ENCODE results near the gene MECP2.

MECP2 gene

DNA sequence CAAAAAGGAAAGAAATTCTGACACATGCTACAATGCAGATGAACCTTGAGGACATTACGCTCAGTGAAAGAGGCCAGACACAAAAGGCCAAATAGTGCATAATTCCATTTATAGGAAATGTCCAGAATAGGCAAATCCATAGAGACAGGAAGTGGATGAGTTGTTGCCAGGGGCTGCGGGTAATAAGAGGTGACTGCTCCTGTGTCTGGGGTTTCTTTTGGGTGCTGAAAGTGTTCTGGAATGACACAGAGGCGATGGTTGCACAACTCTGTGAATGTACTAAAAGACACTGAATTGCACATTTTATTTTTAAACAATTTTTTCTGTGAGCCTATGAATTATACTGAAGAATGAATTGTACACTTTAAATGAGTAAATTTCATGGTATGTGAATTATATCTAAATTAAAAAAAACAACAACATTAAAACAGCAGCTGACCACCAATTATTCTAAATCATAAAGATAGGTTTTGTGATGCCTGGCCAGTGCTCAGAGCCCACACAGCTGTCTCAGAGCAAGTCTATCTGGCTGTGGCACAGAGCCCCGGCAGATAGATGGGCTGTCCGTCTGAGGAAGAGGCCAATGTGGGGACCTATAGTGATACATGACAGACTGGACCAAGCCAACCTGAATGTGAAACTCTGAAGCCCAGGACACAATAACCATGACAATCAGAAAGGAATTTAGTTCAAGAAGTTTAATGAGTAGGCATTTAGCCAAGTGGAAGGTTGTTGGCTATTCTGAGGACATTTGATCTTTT lies 54.3 kb downstream of the MECP2 start:
- Mint-ChIP-seq H3K36me3 (peaks cover 9% of the 10 kb centered on the region), H3K27ac (no peak overlapping the region), H3K4me3 (no peak overlapping the region), H3K4me1 (peaks cover 19% of the 10 kb centered on the region), H3K27me3 (no peaks in the 10 kb centered on the region), H3K9me3 (no peaks in the 10 kb centered on the region)
- DNase-seq (ENCODE audit: low spot score in 2 of 2) = no peak
- ATAC-seq (ENCODE audit: low read depth) = no peak

DNA sequence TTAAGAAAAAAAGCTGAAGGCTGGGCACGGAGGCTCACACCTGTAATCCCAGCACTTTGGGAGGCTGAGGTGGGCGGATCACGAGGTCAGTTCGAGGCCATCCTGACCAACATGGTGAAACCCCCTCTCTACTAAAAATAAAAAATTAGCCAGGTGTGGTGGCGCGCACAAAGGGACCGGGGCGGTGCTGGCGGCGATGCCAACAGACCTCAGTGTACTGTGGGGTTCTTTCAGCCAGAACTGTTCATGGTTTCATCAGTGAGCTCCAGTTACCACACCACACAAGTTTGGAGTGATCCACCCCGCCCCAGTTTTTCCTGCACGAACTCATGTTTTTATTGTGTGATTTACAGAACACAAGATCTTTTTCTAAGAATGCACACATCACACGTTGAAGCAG lies 56.7 kb downstream of the MECP2 start:
- H3K4me1 Mint-ChIP-seq = peaks cover 20% of the 10 kb centered on the region
- no peak for DNase-seq (ENCODE audit: low spot score in 2 of 2)
- peak overlapping the region; percentile 24 for H3K4me3 Mint-ChIP-seq
- peak; percentile 57 for ATAC-seq (ENCODE audit: low read depth)
- peaks cover 3% of the 10 kb centered on the region for H3K36me3 Mint-ChIP-seq
- no peaks in the 10 kb centered on the region for H3K9me3 Mint-ChIP-seq
- peak overlapping the region; percentile 73 for H3K27ac Mint-ChIP-seq
- H3K27me3 Mint-ChIP-seq = no peaks in the 10 kb centered on the region

GRCh38 chrX:154040307-154040756 lies 57.2 kb downstream of the MECP2 start:
- no peak for DNase-seq (ENCODE audit: low spot score in 2 of 2)

GRCh38 chrX:154039577-154039976 lies 57.9 kb downstream of the MECP2 start:
- Mint-ChIP-seq H3K4me3 (no peak overlapping the region), H3K9me3 (no peaks in the 10 kb centered on the region), H3K36me3 (peaks cover 3% of the 10 kb centered on the region), H3K4me1 (peaks cover 20% of the 10 kb centered on the region), H3K27me3 (no peaks in the 10 kb centered on the region), H3K27ac (no peak overlapping the region)
- no peak for DNase-seq (ENCODE audit: low spot score in 2 of 2)
- no peak for ATAC-seq (ENCODE audit: low read depth)

More at GRCh38 chrX:154040307-154040756, 57.2 kb downstream of the MECP2 start:
- Mint-ChIP-seq H3K4me3 (peak overlapping the region; percentile 24), H3K27ac (peak overlapping the region; percentile 73), H3K27me3 (no peaks in the 10 kb centered on the region), H3K4me1 (peaks cover 20% of the 10 kb centered on the region), H3K36me3 (peaks cover 3% of the 10 kb centered on the region), H3K9me3 (no peaks in the 10 kb centered on the region)
- peak; percentile 14 for ATAC-seq (ENCODE audit: low read depth)

GRCh38 chrX:154038656-154039055 lies 58.9 kb downstream of the MECP2 start:
- DNase-seq (ENCODE audit: low spot score in 2 of 2) (no peak), ATAC-seq (ENCODE audit: low read depth) (no peak)
- H3K9me3 Mint-ChIP-seq = no peaks in the 10 kb centered on the region
- H3K36me3 Mint-ChIP-seq = peaks cover 4% of the 10 kb centered on the region
- H3K27me3 Mint-ChIP-seq = no peaks in the 10 kb centered on the region
- no peak overlapping the region for H3K4me3 Mint-ChIP-seq
- no peak overlapping the region for H3K27ac Mint-ChIP-seq
- H3K4me1 Mint-ChIP-seq = peaks cover 20% of the 10 kb centered on the region

DNA sequence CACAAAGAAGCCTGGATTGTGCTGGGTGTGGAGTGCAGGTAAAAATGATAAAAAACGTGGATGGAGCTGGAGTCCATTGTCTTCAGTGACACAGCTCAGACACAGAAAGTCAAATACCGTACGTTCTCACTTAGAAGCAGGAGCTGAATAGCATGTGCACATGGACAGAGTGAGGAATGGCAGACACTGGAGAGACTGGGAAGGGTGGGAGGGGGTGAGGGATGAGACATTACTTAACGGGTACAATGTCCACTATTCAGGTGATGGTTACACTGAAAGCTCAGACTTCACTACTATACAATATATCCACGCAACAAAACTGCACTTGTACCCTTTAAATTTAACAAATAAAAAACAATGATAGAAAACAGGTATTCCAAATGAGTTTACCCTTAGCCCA lies 59.8 kb downstream of the MECP2 start:
- H3K4me3 Mint-ChIP-seq = no peak overlapping the region
- DNase-seq (ENCODE audit: low spot score in 2 of 2) = no peak
- H3K27ac Mint-ChIP-seq = no peak overlapping the region
- no peaks in the 10 kb centered on the region for H3K9me3 Mint-ChIP-seq
- H3K36me3 Mint-ChIP-seq = peaks cover 5% of the 10 kb centered on the region
- H3K27me3 Mint-ChIP-seq = no peaks in the 10 kb centered on the region
- H3K4me1 Mint-ChIP-seq = peaks cover 20% of the 10 kb centered on the region
- no peak for ATAC-seq (ENCODE audit: low read depth)

- peak; percentile 73 for ATAC-seq (ENCODE audit: low read depth)
- no peaks in the 10 kb centered on the region for H3K9me3 Mint-ChIP-seq
- H3K36me3 Mint-ChIP-seq = peaks cover 6% of the 10 kb centered on the region
- no peak for DNase-seq (ENCODE audit: low spot score in 2 of 2)
- peak overlapping the region; percentile 21 for H3K4me3 Mint-ChIP-seq
- peaks cover 18% of the 10 kb centered on the region for H3K4me1 Mint-ChIP-seq
- H3K27me3 Mint-ChIP-seq = no peaks in the 10 kb centered on the region
- H3K27ac Mint-ChIP-seq = peak overlapping the region; percentile 73
Observed at GRCh38 chrX:154036513-154036912, 61.0 kb downstream of the MECP2 start.

- Mint-ChIP-seq H3K36me3 (peaks cover 6% of the 10 kb centered on the region), H3K27ac (no peak overlapping the region), H3K4me1 (peaks cover 7% of the 10 kb centered on the region), H3K27me3 (no peaks in the 10 kb centered on the region), H3K4me3 (no peak overlapping the region), H3K9me3 (no peaks in the 10 kb centered on the region)
- DNase-seq (ENCODE audit: low spot score in 2 of 2) (no peak), ATAC-seq (ENCODE audit: low read depth) (no peak)
Observed at GRCh38 chrX:154033848-154034247, 63.7 kb downstream of the MECP2 start.

GRCh38 chrX:154032653-154033052 lies 64.9 kb downstream of the MECP2 start:
- H3K4me1 Mint-ChIP-seq = peaks cover 7% of the 10 kb centered on the region
- H3K9me3 Mint-ChIP-seq = no peaks in the 10 kb centered on the region
- DNase-seq (ENCODE audit: low spot score in 2 of 2) (no peak), ATAC-seq (ENCODE audit: low read depth) (no peak)
- no peaks in the 10 kb centered on the region for H3K27me3 Mint-ChIP-seq
- no peak overlapping the region for H3K27ac Mint-ChIP-seq
- peaks cover 11% of the 10 kb centered on the region for H3K36me3 Mint-ChIP-seq
- H3K4me3 Mint-ChIP-seq = no peak overlapping the region

- peaks cover 11% of the 10 kb centered on the region for H3K36me3 Mint-ChIP-seq
- no peaks in the 10 kb centered on the region for H3K9me3 Mint-ChIP-seq
- DNase-seq (ENCODE audit: low spot score in 2 of 2) (no peak), ATAC-seq (ENCODE audit: low read depth) (no peak)
- H3K4me3 Mint-ChIP-seq = no peak overlapping the region
- H3K4me1 Mint-ChIP-seq = peaks cover 7% of the 10 kb centered on the region
- no peaks in the 10 kb centered on the region for H3K27me3 Mint-ChIP-seq
- no peak overlapping the region for H3K27ac Mint-ChIP-seq
Observed at GRCh38 chrX:154032160-154032559, 65.4 kb downstream of the MECP2 start.

DNA sequence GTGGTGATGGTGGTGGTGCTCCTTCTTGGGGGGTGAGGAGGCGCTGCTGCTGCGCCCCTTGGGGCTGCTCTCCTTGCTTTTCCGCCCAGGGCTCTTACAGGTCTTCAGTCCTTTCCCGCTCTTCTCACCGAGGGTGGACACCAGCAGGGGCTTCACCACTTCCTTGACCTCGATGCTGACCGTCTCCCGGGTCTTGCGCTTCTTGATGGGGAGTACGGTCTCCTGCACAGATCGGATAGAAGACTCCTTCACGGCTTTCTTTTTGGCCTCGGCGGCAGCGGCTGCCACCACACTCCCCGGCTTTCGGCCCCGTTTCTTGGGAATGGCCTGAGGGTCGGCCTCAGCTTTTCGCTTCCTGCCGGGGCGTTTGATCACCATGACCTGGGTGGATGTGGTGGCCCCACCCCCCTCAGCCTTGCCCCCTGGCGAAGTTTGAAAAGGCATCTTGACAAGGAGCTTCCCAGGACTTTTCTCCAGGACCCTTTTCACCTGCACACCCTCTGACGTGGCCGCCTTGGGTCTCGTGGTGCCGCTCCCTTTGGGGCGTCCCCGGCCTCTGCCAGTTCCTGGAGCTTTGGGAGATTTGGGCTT lies 66.7 kb downstream of the MECP2 start:
- no peaks in the 10 kb centered on the region for H3K27me3 Mint-ChIP-seq
- H3K36me3 Mint-ChIP-seq = peaks cover 9% of the 10 kb centered on the region
- no peaks in the 10 kb centered on the region for H3K9me3 Mint-ChIP-seq
- H3K4me3 Mint-ChIP-seq = no peak overlapping the region
- ATAC-seq (ENCODE audit: low read depth) (no peak), DNase-seq (ENCODE audit: low spot score in 2 of 2) (no peak)
- no peak overlapping the region for H3K27ac Mint-ChIP-seq
- no peaks in the 10 kb centered on the region for H3K4me1 Mint-ChIP-seq

DNA sequence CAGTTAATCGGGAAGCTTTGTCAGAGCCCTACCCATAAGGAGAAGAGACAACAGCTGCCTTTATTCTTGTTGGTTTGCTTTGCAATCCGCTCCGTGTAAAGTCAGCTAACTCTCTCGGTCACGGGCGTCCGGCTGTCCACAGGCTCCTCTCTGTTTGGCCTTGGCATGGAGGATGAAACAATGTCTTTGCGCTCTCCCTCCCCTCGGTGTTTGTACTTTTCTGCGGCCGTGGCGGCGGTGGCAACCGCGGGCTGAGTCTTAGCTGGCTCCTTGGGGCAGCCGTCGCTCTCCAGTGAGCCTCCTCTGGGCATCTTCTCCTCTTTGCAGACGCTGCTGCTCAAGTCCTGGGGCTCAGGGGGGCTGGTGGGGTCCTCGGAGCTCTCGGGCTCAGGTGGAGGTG lies 67.3 kb downstream of the MECP2 start:
- Mint-ChIP-seq H3K27me3 (no peaks in the 10 kb centered on the region), H3K9me3 (no peaks in the 10 kb centered on the region), H3K36me3 (peaks cover 9% of the 10 kb centered on the region), H3K27ac (no peak overlapping the region), H3K4me1 (no peaks in the 10 kb centered on the region), H3K4me3 (no peak overlapping the region)
- no peak for ATAC-seq (ENCODE audit: low read depth)
- DNase-seq (ENCODE audit: low spot score in 2 of 2) = no peak

GRCh38 chrX:154029439-154029838 lies 68.1 kb downstream of the MECP2 start:
- no peak for DNase-seq (ENCODE audit: low spot score in 2 of 2)
- Mint-ChIP-seq H3K4me1 (no peaks in the 10 kb centered on the region), H3K9me3 (no peaks in the 10 kb centered on the region), H3K36me3 (peaks cover 9% of the 10 kb centered on the region), H3K4me3 (no peak overlapping the region), H3K27ac (no peak overlapping the region), H3K27me3 (no peaks in the 10 kb centered on the region)
- no peak for ATAC-seq (ENCODE audit: low read depth)

DNA sequence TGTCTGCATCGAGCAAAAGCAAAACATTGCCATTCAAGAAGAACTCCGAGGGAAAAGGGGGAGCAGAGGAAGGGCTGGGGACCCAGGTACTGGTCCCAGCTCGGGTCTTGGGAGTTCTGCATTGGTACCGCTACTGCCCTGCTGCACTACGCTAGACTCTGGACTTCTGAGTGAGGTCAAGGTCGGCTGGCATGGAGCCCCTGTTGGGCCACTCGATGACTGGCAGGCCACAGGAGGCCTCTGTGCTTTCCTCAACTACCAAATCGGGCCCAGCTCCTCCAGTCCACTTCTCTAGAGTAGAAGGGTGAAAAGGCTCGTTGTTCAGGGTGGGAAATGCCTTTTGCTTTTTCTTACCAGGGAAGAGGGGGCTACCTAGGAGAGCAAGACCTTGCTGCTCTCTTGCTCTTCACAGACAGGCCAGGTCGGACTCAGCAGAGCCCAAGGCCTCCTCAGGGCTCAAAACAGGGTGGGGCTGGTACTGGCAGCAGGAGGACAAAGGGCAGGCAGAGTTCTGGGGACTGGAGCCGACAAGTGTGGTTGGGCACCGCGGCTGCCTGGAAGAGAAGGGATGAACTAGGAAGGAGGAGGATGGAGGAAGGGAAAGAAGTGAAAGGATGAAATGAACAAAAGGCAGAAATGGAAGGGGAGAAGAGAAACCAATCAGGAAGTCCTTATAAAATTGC lies 68.9 kb downstream of the MECP2 start:
- Mint-ChIP-seq H3K27me3 (no peaks in the 10 kb centered on the region), H3K9me3 (no peaks in the 10 kb centered on the region), H3K27ac (no peak overlapping the region), H3K4me3 (no peak overlapping the region), H3K4me1 (no peaks in the 10 kb centered on the region), H3K36me3 (peaks cover 9% of the 10 kb centered on the region)
- DNase-seq (ENCODE audit: low spot score in 2 of 2) (no peak), ATAC-seq (ENCODE audit: low read depth) (no peak)

Data from memory B cell (primary cell).